GM12878 (cell line): Measurements from ENCODE around the gene UNG. TPM values are rescaled to one million over a fixed set of nuclear protein-coding genes. Genes with fewer than 3 reads are reported as not detected.

Source experiments
- CHD2 ChIP-seq: IDR thresholded peaks from 2 replicates; pipeline ENCODE4 v1.6.1; 2011; ENCODE audit warnings: low read depth, low read length, improper control_type of control experiment, borderline replicate concordance
- CREM ChIP-seq: IDR thresholded peaks from 2 replicates; pipeline ENCODE4 v1.6.1; 2014; ENCODE audit warnings: antibody characterized with exemption, low read depth
- ZBED1 ChIP-seq: IDR thresholded peaks from 2 replicates; pipeline ENCODE4 v1.6.1; 2016; ENCODE audit warnings: borderline replicate concordance
- polyA plus RNA-seq, 11 experiments: library from polyadenylated mRNA; depleted of rRNA in 4 of 11; unstranded in 6 of 11; stranded (reverse) in 5 of 11; fragments of >200 nt; fragmentation: Nextera tagmentation in 4 of 11; fragmentation: Illumina TruSeq in 1 of 11; extraction: Ambion mirVana in 4 of 11; extraction: Trizol in 1 of 11; gene quantifications; 1 replicate in 1 of 11; 2 replicates in 10 of 11; pipeline versions ENCODE4 v1.2.1 to v1.2.3, GENCODE V29; 2011 to 2016; ENCODE audit warnings: inconsistent platforms in 2 of 11, missing spikeins in 2 of 11, low read depth in 1 of 11
- total RNA-seq, 4 experiments: library from RNA; depleted of rRNA in 3 of 4; stranded (reverse); fragments of >200 nt in 3 of 4; fragmentation: Illumina TruSeq in 1 of 4; extraction: Trizol in 1 of 4; gene quantifications; 2 replicates each; pipeline versions ENCODE4 v1.2.1 to v1.2.3, GENCODE V29; 2013 to 2021
- TF ChIP-seq, protein P1 (sequence below): IDR thresholded peaks from 2 replicates; pipeline ENCODE4 v1.6.1; 2011; ENCODE audit warnings: borderline replicate concordance, low read depth, mild to moderate bottlenecking, moderate library complexity, mixed read lengths, low read length; ENCODE audit not compliant: insufficient read depth; ENCODE audit errors: extremely low read length
- TF ChIP-seq, protein P2 (sequence below): fragments of 450-650 bp; IDR thresholded peaks from 2 replicates; pipeline ENCODE4 v1.6.1; 2017; ENCODE audit warnings: mild to moderate bottlenecking, moderate library complexity
- TF ChIP-seq, protein P3 (sequence below): fragments of 450-650 bp; IDR thresholded peaks from 2 replicates; pipeline ENCODE4 v1.6.1; 2017; ENCODE audit warnings: low read depth, mild to moderate bottlenecking, moderate library complexity

UNG gene
- total and polyA plus RNA-seq, 10 of the 15 experiments (the other 5 are each of a cell fraction or from before 2014, with no cell fraction given): 9.5 to 81.9 (median 48.2) TPM

GRCh38 chr12:109064143-109064542, 33.3 kb upstream of the UNG start (continued):
- TF ChIP-seq, protein P1, sequence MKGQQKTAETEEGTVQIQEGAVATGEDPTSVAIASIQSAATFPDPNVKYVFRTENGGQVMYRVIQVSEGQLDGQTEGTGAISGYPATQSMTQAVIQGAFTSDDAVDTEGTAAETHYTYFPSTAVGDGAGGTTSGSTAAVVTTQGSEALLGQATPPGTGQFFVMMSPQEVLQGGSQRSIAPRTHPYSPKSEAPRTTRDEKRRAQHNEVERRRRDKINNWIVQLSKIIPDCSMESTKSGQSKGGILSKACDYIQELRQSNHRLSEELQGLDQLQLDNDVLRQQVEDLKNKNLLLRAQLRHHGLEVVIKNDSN: no peak
- TF ChIP-seq CHD2 (no peak), CREM (no peak), ZBED1 (no peak)
- TF ChIP-seq, protein P2, sequence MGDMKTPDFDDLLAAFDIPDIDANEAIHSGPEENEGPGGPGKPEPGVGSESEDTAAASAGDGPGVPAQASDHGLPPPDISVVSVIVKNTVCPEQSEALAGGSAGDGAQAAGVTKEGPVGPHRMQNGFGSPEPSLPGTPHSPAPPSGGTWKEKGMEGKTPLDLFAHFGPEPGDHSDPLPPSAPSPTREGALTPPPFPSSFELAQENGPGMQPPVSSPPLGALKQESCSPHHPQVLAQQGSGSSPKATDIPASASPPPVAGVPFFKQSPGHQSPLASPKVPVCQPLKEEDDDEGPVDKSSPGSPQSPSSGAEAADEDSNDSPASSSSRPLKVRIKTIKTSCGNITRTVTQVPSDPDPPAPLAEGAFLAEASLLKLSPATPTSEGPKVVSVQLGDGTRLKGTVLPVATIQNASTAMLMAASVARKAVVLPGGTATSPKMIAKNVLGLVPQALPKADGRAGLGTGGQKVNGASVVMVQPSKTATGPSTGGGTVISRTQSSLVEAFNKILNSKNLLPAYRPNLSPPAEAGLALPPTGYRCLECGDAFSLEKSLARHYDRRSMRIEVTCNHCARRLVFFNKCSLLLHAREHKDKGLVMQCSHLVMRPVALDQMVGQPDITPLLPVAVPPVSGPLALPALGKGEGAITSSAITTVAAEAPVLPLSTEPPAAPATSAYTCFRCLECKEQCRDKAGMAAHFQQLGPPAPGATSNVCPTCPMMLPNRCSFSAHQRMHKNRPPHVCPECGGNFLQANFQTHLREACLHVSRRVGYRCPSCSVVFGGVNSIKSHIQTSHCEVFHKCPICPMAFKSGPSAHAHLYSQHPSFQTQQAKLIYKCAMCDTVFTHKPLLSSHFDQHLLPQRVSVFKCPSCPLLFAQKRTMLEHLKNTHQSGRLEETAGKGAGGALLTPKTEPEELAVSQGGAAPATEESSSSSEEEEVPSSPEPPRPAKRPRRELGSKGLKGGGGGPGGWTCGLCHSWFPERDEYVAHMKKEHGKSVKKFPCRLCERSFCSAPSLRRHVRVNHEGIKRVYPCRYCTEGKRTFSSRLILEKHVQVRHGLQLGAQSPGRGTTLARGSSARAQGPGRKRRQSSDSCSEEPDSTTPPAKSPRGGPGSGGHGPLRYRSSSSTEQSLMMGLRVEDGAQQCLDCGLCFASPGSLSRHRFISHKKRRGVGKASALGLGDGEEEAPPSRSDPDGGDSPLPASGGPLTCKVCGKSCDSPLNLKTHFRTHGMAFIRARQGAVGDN: no peak
- TF ChIP-seq, protein P3, sequence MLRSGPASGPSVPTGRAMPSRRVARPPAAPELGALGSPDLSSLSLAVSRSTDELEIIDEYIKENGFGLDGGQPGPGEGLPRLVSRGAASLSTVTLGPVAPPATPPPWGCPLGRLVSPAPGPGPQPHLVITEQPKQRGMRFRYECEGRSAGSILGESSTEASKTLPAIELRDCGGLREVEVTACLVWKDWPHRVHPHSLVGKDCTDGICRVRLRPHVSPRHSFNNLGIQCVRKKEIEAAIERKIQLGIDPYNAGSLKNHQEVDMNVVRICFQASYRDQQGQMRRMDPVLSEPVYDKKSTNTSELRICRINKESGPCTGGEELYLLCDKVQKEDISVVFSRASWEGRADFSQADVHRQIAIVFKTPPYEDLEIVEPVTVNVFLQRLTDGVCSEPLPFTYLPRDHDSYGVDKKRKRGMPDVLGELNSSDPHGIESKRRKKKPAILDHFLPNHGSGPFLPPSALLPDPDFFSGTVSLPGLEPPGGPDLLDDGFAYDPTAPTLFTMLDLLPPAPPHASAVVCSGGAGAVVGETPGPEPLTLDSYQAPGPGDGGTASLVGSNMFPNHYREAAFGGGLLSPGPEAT: no peak
